Measurements from ENCODE around the gene THSD7A. TPM values are rescaled to one million over a fixed set of nuclear protein-coding genes. Genes with fewer than 3 reads are reported as not detected.

The THSD7A gene
- total and polyA plus RNA-seq, 2 donors from 2014 or later = 5.1 to 24.3 TPM

DNA sequence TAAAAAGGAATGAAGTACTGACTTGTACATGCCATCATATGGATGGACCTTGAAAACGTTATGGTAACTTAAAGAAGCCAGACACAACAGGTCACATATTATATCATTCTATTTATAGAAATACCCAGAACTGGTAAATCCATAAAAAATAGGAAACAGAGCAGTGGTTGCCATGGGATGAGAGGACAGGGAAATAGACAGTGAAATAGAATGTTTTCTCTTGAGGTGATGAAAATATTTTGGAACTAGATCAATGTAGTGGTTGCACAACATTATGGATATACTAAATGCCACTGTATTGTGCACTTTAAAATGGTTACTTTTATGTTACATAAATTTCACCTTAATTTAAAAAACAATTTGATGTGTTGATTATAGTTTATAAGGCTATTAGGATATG lies 318.5 kb downstream of the THSD7A start:
- H3K4me3 ChIP-seq (ENCODE audit: low read length in 3 of 3) = no peak overlapping the region
- H3K27ac ChIP-seq (ENCODE audit: low read depth in 2 of 2, low read length in 2 of 2) = no peak overlapping the region
- H3K4me1 ChIP-seq (ENCODE audit: control insufficient read depth in 2 of 3, insufficient read depth in 2 of 3, low read depth in 1 of 3, low read length in 3 of 3) = no peaks in the 10 kb centered on the region
- no peaks in the 10 kb centered on the region for H3K27me3 ChIP-seq (ENCODE audit: control insufficient read depth, insufficient read depth, low read length)
- no peak overlapping the region for H3K9ac ChIP-seq (ENCODE audit: low read length in 3 of 3)
- FAIRE-seq (no peak), DNase-seq (no peak)
- TF ChIP-seq, protein P1, sequence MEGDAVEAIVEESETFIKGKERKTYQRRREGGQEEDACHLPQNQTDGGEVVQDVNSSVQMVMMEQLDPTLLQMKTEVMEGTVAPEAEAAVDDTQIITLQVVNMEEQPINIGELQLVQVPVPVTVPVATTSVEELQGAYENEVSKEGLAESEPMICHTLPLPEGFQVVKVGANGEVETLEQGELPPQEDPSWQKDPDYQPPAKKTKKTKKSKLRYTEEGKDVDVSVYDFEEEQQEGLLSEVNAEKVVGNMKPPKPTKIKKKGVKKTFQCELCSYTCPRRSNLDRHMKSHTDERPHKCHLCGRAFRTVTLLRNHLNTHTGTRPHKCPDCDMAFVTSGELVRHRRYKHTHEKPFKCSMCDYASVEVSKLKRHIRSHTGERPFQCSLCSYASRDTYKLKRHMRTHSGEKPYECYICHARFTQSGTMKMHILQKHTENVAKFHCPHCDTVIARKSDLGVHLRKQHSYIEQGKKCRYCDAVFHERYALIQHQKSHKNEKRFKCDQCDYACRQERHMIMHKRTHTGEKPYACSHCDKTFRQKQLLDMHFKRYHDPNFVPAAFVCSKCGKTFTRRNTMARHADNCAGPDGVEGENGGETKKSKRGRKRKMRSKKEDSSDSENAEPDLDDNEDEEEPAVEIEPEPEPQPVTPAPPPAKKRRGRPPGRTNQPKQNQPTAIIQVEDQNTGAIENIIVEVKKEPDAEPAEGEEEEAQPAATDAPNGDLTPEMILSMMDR (IDR thresholded peaks at IDR 0.05; ENCODE audit: borderline replicate concordance, extremely low read depth, insufficient read depth) = no peak
- H3K9me3 ChIP-seq (ENCODE audit: control insufficient read depth in 2 of 3, insufficient read depth in 1 of 3, low read length in 3 of 3) = no peaks in the 10 kb centered on the region
- no peaks in the 10 kb centered on the region for H3K36me3 ChIP-seq (ENCODE audit: control insufficient read depth in 2 of 3, insufficient read depth in 3 of 3, low read length in 3 of 3)
- intact Hi-C loops (cut with DNase I) = no loop called here

DNA sequence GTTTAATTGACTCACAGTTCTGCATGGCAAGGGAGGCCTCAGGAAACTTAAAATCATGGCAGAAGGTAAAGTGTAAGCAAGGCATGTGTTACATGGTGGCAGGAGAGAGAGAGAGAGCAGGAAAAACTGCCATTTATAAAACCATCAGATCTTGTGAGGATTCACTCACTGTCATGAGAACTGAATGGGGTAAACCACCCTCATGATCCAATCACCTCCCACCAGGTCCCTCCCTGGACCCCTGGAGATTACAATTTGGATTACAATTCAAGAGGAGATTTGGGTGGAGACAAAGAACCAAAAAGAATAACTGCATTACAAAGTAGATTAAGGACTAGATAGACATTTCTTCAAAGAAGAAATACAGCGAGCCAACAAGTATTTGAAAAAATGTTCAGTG lies 324.1 kb downstream of the THSD7A start:
- TF ChIP-seq, protein P1 (IDR thresholded peaks at IDR 0.05; ENCODE audit: borderline replicate concordance, extremely low read depth, insufficient read depth) = no peak
- Histone ChIP-seq H3K27ac (ENCODE audit: low read depth in 2 of 2, low read length in 2 of 2) (no peak overlapping the region), H3K4me3 (ENCODE audit: low read length in 3 of 3) (no peak overlapping the region), H3K4me1 (ENCODE audit: control insufficient read depth in 2 of 3, insufficient read depth in 2 of 3, low read depth in 1 of 3, low read length in 3 of 3) (no peaks in the 10 kb centered on the region), H3K9me3 (ENCODE audit: control insufficient read depth in 2 of 3, insufficient read depth in 1 of 3, low read length in 3 of 3) (peaks cover 0 to 5% (median 1%) of the 10 kb centered on the region in 3 donors), H3K9ac (ENCODE audit: low read length in 3 of 3) (no peak overlapping the region), H3K36me3 (ENCODE audit: control insufficient read depth in 2 of 3, insufficient read depth in 3 of 3, low read length in 3 of 3) (no peaks in the 10 kb centered on the region), H3K27me3 (ENCODE audit: control insufficient read depth, insufficient read depth, low read length) (no peaks in the 10 kb centered on the region)
- intact Hi-C loops (cut with DNase I) = no loop called here
- FAIRE-seq (no peak), DNase-seq (no peak)

DNA sequence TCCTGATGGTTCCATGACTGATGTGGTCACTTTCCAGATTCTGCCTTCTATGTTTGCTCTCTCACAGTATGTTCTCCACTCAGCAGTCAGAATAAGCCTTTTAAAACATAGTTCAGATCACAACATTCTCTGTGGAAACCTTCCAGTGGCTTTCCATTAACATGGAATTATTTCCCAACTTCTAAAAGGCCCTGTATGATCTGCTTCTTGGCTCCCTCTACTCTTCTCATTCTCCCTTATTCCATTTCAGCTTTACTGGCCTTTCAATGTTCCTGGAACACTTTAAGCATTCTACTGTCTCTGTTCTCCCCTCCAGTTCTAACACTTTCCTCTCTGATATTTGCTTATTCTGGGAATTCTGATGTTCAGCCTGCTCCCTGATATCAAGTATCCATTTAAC lies 325.6 kb downstream of the THSD7A start:
- DNase-seq = no peak
- TF ChIP-seq, protein P1 (IDR thresholded peaks at IDR 0.05; ENCODE audit: borderline replicate concordance, extremely low read depth, insufficient read depth) = no peak
- no peak overlapping the region for H3K9ac ChIP-seq (ENCODE audit: low read length in 3 of 3)
- H3K27me3 ChIP-seq (ENCODE audit: control insufficient read depth, insufficient read depth, low read length) = no peaks in the 10 kb centered on the region
- no peak overlapping the region for H3K4me3 ChIP-seq (ENCODE audit: low read length in 3 of 3)
- no peaks in the 10 kb centered on the region for H3K4me1 ChIP-seq (ENCODE audit: control insufficient read depth in 2 of 3, insufficient read depth in 2 of 3, low read depth in 1 of 3, low read length in 3 of 3)
- intact Hi-C loops (cut with DNase I) = no loop called here
- peaks cover 0 to 12% (median 3%) of the 10 kb centered on the region in 3 donors for H3K9me3 ChIP-seq (ENCODE audit: control insufficient read depth in 2 of 3, insufficient read depth in 1 of 3, low read length in 3 of 3)
- no peak overlapping the region for H3K27ac ChIP-seq (ENCODE audit: low read depth in 2 of 2, low read length in 2 of 2)
- no peak for FAIRE-seq
- no peaks in the 10 kb centered on the region for H3K36me3 ChIP-seq (ENCODE audit: control insufficient read depth in 2 of 3, insufficient read depth in 3 of 3, low read length in 3 of 3)

DNA sequence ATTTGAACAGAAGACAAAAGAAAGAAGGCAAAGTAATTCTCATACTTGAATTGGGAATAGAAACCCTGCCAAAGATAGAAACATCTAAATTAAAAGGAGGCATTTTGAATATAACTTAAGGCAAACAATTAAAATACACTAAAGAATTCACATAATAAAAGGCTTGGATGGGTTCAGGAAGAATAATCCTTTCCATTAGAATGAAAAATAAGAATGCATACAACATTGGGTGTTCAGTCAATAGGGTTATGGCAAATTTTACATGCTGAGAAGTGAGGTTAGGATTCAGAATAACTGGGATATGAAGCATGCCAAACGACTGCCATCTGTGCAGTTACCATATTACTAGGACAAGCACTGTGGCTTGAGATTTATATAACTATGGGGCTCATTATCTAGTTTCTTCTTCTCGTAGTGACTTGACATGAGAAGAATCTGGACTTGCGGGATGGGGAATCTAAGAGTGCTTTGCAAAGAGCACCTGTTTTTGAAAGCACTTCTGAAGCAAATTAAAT lies 326.5 kb downstream of the THSD7A start:
- no peaks in the 10 kb centered on the region for H3K4me1 ChIP-seq (ENCODE audit: control insufficient read depth in 2 of 3, insufficient read depth in 2 of 3, low read depth in 1 of 3, low read length in 3 of 3)
- H3K9me3 ChIP-seq (ENCODE audit: control insufficient read depth in 2 of 3, insufficient read depth in 1 of 3, low read length in 3 of 3) = peaks cover 0 to 18% (median 3%) of the 10 kb centered on the region in 3 donors
- no peak overlapping the region for H3K27ac ChIP-seq (ENCODE audit: low read depth in 2 of 2, low read length in 2 of 2)
- H3K4me3 ChIP-seq (ENCODE audit: low read length in 3 of 3) = no peak overlapping the region
- no peak overlapping the region for H3K9ac ChIP-seq (ENCODE audit: low read length in 3 of 3)
- DNase-seq (no peak), FAIRE-seq (no peak)
- H3K27me3 ChIP-seq (ENCODE audit: control insufficient read depth, insufficient read depth, low read length) = no peaks in the 10 kb centered on the region
- H3K36me3 ChIP-seq (ENCODE audit: control insufficient read depth in 2 of 3, insufficient read depth in 3 of 3, low read length in 3 of 3) = no peaks in the 10 kb centered on the region
- intact Hi-C loops (cut with DNase I) = no loop called here
- TF ChIP-seq, protein P1 (IDR thresholded peaks at IDR 0.05; ENCODE audit: borderline replicate concordance, extremely low read depth, insufficient read depth) = no peak
